Fibroblast of lung (primary cell): ENCODE measurements around the gene GRID1. TPM values are rescaled to one million over a fixed set of nuclear protein-coding genes. Genes with fewer than 3 reads are reported as not detected.

ENCODE experiments used
- DNase-seq, 2 donors: peaks; one replicate each; pipeline versions ENCODE4 v3.0.0 to v3.0.0-alpha.2; 2010; ENCODE audit warnings: low read depth in 2 of 2
- H2AFZ ChIP-seq: 2 replicates; pipeline ENCODE4 v1.5.1; 2012; ENCODE audit warnings: low read length, control low read depth, inconsistent platforms
- H3K27ac ChIP-seq: 2 replicates; pipeline ENCODE4 v1.5.1; 2011; ENCODE audit warnings: low read length, control low read depth; ENCODE audit not compliant: insufficient read depth
- H3K27me3 ChIP-seq: 2 replicates; pipeline ENCODE4 v1.5.1; 2011; ENCODE audit warnings: mild to moderate bottlenecking, low read length; ENCODE audit not compliant: control insufficient read depth, insufficient read depth
- H3K36me3 ChIP-seq: 2 replicates; pipeline ENCODE4 v1.5.1; 2011; ENCODE audit warnings: low read length; ENCODE audit not compliant: control insufficient read depth, insufficient read depth
- H3K4me1 ChIP-seq: 2 replicates; pipeline ENCODE4 v1.5.1; 2011; ENCODE audit warnings: low read length; ENCODE audit not compliant: control insufficient read depth, insufficient read depth; ENCODE audit errors: extremely low read depth
- H3K4me2 ChIP-seq: 2 replicates; pipeline ENCODE4 v1.5.1; 2011; ENCODE audit warnings: low read length, control low read depth; ENCODE audit not compliant: insufficient read depth; ENCODE audit errors: extremely low read depth
- H3K4me3 ChIP-seq, 4 experiments: fragments of 200-600 bp in 1 of 4; sonication (generic) in 1 of 4; replicated peaks in 1 of 4; 2 replicates each; pipeline ENCODE4 v1.5.1; 2011 to 2016; ENCODE audit warnings: low read length in 4 of 4, low read depth in 3 of 4, mild to moderate bottlenecking in 3 of 4, control low read depth in 2 of 4, inconsistent platforms in 1 of 4, mixed read lengths in 1 of 4; ENCODE audit not compliant: insufficient read depth in 1 of 4; ENCODE audit errors: control extremely low read depth in 1 of 4
- H3K79me2 ChIP-seq: 2 replicates; pipeline ENCODE4 v1.5.1; 2012; ENCODE audit warnings: mild to moderate bottlenecking, low read length, inconsistent platforms; ENCODE audit not compliant: control insufficient read depth, insufficient read depth
- H3K9ac ChIP-seq: 2 replicates; pipeline ENCODE4 v1.5.1; 2011; ENCODE audit warnings: mild to moderate bottlenecking, low read length, control low read depth; ENCODE audit not compliant: insufficient read depth
- H3K9me3 ChIP-seq: 2 replicates; pipeline ENCODE4 v1.5.1; 2012; ENCODE audit warnings: low read depth, low read length; ENCODE audit not compliant: control insufficient read depth, insufficient read depth
- H4K20me1 ChIP-seq: 2 replicates; pipeline ENCODE4 v1.5.1; 2011; ENCODE audit warnings: low read length; ENCODE audit not compliant: control insufficient read depth, insufficient read depth; ENCODE audit errors: extremely low read depth
- EZH2 ChIP-seq: IDR thresholded peaks from 2 replicates; pipeline ENCODE4 v1.5.1; 2012; ENCODE audit warnings: low read length, control low read depth, mild to moderate bottlenecking; ENCODE audit errors: missing control alignments
- polyA plus RNA-seq, 2 donors: library from polyadenylated mRNA; depleted of rRNA in 1 of 2; stranded (reverse) in 1 of 2; unstranded in 1 of 2; fragments of >200 nt; gene quantifications; 2 replicates each; pipeline ENCODE4 v1.2.1, GENCODE V29; 2011 to 2012; ENCODE audit warnings: missing spikeins in 1 of 2
- total RNA-seq: library from RNA; depleted of rRNA; stranded (reverse); fragments of >200 nt; gene quantifications from 2 replicates; pipeline ENCODE4 v1.2.1, GENCODE V29; 2014
- TF ChIP-seq, protein P1 (sequence below), 2 donors: IDR thresholded peaks in 1 of 2; conservative IDR thresholded peaks in 1 of 2; 1 replicate in 1 of 2; 2 replicates in 1 of 2; pipeline ENCODE4 v1.5.1; 2011 to 2012; ENCODE audit warnings: low read length in 2 of 2, control low read depth in 1 of 2, inconsistent platforms in 1 of 2, low read depth in 1 of 2, mild to moderate bottlenecking in 1 of 2

Gene GRID1
- total and polyA plus RNA-seq, 2 donors (not counting 1 experiment from before 2014, with no cell fraction given) = 0.03 to 0.33 TPM

DNA sequence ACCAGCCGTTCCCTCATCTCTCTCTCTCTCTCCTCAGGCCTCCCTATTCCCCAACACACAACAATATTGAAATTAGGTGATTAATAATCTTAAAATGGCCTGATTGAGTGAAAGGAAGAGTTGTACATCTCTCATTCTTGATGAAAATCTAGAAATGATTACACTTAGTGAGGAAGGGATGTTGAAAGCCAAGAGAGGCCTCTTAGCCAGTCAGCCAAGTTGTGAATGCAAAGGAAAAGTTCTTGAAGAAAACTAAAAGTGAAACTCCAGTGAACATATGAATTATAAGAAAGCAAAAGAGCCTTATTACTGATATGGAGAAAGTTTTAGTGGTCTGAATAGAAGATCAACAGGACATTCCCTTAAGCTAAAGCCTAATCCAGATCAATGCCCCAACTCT lies 695.1 kb downstream of the GRID1 start:
- Histone ChIP-seq H3K9me3 (no peaks in the 10 kb centered on the region), H3K4me1 (no peaks in the 10 kb centered on the region), H3K27me3 (no peaks in the 10 kb centered on the region), H3K4me3 (no peak overlapping the region), H3K9ac (no peak overlapping the region), H3K36me3 (no peaks in the 10 kb centered on the region), H4K20me1 (no peaks in the 10 kb centered on the region), H3K27ac (no peak overlapping the region), H3K4me2 (no peak overlapping the region), H2AFZ (no peak overlapping the region), H3K79me2 (no peaks in the 10 kb centered on the region)
- TF ChIP-seq EZH2 = no peak
- TF ChIP-seq, protein P1, sequence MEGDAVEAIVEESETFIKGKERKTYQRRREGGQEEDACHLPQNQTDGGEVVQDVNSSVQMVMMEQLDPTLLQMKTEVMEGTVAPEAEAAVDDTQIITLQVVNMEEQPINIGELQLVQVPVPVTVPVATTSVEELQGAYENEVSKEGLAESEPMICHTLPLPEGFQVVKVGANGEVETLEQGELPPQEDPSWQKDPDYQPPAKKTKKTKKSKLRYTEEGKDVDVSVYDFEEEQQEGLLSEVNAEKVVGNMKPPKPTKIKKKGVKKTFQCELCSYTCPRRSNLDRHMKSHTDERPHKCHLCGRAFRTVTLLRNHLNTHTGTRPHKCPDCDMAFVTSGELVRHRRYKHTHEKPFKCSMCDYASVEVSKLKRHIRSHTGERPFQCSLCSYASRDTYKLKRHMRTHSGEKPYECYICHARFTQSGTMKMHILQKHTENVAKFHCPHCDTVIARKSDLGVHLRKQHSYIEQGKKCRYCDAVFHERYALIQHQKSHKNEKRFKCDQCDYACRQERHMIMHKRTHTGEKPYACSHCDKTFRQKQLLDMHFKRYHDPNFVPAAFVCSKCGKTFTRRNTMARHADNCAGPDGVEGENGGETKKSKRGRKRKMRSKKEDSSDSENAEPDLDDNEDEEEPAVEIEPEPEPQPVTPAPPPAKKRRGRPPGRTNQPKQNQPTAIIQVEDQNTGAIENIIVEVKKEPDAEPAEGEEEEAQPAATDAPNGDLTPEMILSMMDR (conservative IDR thresholded peaks at IDR 0.05 in 1 of 2, IDR thresholded peaks at IDR 0.05 in 1 of 2; ENCODE audit: low read depth in 1 of 2, low read length in 2 of 2) = no peak
- DNase-seq = no peak

DNA sequence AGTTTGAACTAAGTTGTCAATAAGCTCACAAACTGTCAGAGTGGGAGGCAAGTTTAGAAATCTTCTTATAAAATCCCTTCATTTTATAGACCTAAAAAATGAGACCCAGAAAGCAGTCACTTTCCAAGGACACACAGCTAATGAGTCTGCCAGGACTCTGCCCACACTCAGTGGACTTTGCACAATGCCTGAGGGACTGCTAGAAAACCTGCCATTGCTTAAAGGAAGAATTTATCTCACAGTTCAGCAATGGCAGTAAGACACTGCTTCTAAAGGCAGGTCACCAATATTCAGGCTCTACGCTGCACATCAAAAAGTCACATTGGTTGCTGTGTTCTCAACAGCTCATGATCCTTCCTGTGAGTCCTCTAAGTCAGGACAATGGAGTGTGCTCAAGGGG lies 698.1 kb downstream of the GRID1 start:
- H3K36me3 ChIP-seq = no peaks in the 10 kb centered on the region
- H3K27me3 ChIP-seq = no peaks in the 10 kb centered on the region
- no peak overlapping the region for H3K4me2 ChIP-seq
- no peaks in the 10 kb centered on the region for H3K4me1 ChIP-seq
- H3K27ac ChIP-seq = no peak overlapping the region
- H3K9ac ChIP-seq = no peak overlapping the region
- TF ChIP-seq, protein P1 (conservative IDR thresholded peaks at IDR 0.05 in 1 of 2, IDR thresholded peaks at IDR 0.05 in 1 of 2; ENCODE audit: low read depth in 1 of 2, low read length in 2 of 2) = no peak
- no peak for TF ChIP-seq EZH2
- no peaks in the 10 kb centered on the region for H3K9me3 ChIP-seq
- no peak overlapping the region for H3K4me3 ChIP-seq
- H4K20me1 ChIP-seq = no peaks in the 10 kb centered on the region
- no peaks in the 10 kb centered on the region for H3K79me2 ChIP-seq
- DNase-seq = no peak
- no peak overlapping the region for H2AFZ ChIP-seq

DNA sequence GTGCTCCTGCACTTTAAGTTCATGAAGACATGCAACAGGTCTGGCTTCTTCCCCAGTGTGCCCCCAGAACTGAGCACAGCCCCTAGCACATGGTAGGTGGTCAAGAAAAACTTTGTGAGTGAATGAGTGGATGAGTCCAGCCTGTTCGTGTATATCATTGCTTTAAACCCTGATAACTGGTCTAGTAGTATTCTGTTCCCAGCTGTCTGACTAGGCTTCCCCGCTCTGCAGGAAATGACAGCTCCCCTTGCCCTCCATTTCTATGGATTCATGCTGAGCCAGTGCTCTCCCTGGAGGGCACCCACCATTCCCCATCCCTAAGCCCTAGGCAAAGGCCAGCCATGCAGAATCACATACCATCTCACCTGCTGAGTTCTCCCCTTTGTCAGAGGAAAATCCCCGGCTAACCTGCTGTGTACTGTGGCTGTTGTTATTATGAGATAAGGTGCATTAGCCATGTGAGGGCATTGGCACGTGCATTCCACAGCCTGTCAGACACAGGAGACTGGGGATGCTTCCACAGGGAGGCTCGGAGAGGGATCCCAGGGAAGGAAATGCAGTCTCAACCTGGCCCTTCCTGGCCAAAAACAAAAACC lies 698.9 kb downstream of the GRID1 start:
- DNase-seq = no peak
- no peak overlapping the region for H3K27ac ChIP-seq
- H4K20me1 ChIP-seq = no peaks in the 10 kb centered on the region
- no peaks in the 10 kb centered on the region for H3K79me2 ChIP-seq
- no peak for TF ChIP-seq EZH2
- TF ChIP-seq, protein P1 (conservative IDR thresholded peaks at IDR 0.05 in 1 of 2, IDR thresholded peaks at IDR 0.05 in 1 of 2; ENCODE audit: low read depth in 1 of 2, low read length in 2 of 2) = no peak
- H3K9me3 ChIP-seq = no peaks in the 10 kb centered on the region
- H3K4me3 ChIP-seq = no peak overlapping the region
- H3K27me3 ChIP-seq = no peaks in the 10 kb centered on the region
- H2AFZ ChIP-seq = no peak overlapping the region
- no peak overlapping the region for H3K9ac ChIP-seq
- H3K4me2 ChIP-seq = no peak overlapping the region
- no peaks in the 10 kb centered on the region for H3K4me1 ChIP-seq
- H3K36me3 ChIP-seq = no peaks in the 10 kb centered on the region
